ENCODE data around the gene CASZ1.

The CASZ1 gene

DNA sequence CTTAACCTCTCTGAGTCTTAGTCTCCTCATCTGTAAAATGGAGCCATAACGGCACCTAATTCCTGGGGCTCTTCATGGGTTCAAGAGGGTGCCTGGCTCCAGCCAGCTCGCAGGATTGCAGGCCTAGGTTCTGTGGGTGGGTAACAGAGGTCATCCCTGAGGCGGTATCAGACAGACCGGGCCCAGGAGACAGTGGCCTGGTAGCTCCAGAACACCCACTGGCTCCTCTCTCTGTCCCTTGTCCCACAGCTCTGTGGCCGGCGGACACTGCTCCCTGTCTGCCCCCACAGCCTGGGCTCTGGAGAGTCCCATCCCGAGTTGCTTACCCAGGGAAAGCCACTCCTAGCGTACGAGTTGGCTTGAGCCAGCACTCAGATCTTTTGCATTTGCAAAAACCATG is 171.4 kb downstream of the CASZ1 start:
- no peaks in the 10 kb centered on the region for H3K9me3 ChIP-seq (ENCODE audit: control insufficient read depth, insufficient read depth, low read length)
- H3K4me1 ChIP-seq (ENCODE audit: control insufficient read depth, insufficient read depth, low read length) = no peaks in the 10 kb centered on the region
- H3K36me3 ChIP-seq (ENCODE audit: control insufficient read depth, insufficient read depth, low read length) = peaks cover 6% of the 10 kb centered on the region
- H3K4me3 ChIP-seq (ENCODE audit: low read depth, low read length) = no peak overlapping the region
- H3K27me3 ChIP-seq (ENCODE audit: control insufficient read depth, insufficient read depth, low read length) = no peaks in the 10 kb centered on the region
- H3K9ac ChIP-seq (ENCODE audit: low read depth, low read length) = no peak overlapping the region

GRCh38 chr1:10624256-10625050 is 172.0 kb downstream of the CASZ1 start:
- H3K36me3 ChIP-seq (ENCODE audit: control insufficient read depth, insufficient read depth, low read length) = peaks cover 6% of the 10 kb centered on the region
- no peaks in the 10 kb centered on the region for H3K27me3 ChIP-seq (ENCODE audit: control insufficient read depth, insufficient read depth, low read length)
- H3K4me3 ChIP-seq (ENCODE audit: low read depth, low read length) = no peak overlapping the region
- H3K4me1 ChIP-seq (ENCODE audit: control insufficient read depth, insufficient read depth, low read length) = no peaks in the 10 kb centered on the region
- no peak overlapping the region for H3K9ac ChIP-seq (ENCODE audit: low read depth, low read length)
- no peaks in the 10 kb centered on the region for H3K9me3 ChIP-seq (ENCODE audit: control insufficient read depth, insufficient read depth, low read length)

GRCh38 chr1:10623686-10624145 is 172.7 kb downstream of the CASZ1 start:
- Histone ChIP-seq H3K27me3 (ENCODE audit: control insufficient read depth, insufficient read depth, low read length) (no peaks in the 10 kb centered on the region), H3K36me3 (ENCODE audit: control insufficient read depth, insufficient read depth, low read length) (peaks cover 6% of the 10 kb centered on the region)

GRCh38 chr1:10622910-10623685 is 173.3 kb downstream of the CASZ1 start:
- Histone ChIP-seq H3K4me3 (ENCODE audit: low read depth, low read length) (no peak overlapping the region), H3K36me3 (ENCODE audit: control insufficient read depth, insufficient read depth, low read length) (peaks cover 11% of the 10 kb centered on the region)

More at GRCh38 chr1:10623686-10624145, 172.7 kb downstream of the CASZ1 start:
- H3K9ac ChIP-seq (ENCODE audit: low read depth, low read length) = no peak overlapping the region
- H3K4me1 ChIP-seq (ENCODE audit: control insufficient read depth, insufficient read depth, low read length) = no peaks in the 10 kb centered on the region
- no peak overlapping the region for H3K4me3 ChIP-seq (ENCODE audit: low read depth, low read length)
- no peaks in the 10 kb centered on the region for H3K9me3 ChIP-seq (ENCODE audit: control insufficient read depth, insufficient read depth, low read length)

DNA sequence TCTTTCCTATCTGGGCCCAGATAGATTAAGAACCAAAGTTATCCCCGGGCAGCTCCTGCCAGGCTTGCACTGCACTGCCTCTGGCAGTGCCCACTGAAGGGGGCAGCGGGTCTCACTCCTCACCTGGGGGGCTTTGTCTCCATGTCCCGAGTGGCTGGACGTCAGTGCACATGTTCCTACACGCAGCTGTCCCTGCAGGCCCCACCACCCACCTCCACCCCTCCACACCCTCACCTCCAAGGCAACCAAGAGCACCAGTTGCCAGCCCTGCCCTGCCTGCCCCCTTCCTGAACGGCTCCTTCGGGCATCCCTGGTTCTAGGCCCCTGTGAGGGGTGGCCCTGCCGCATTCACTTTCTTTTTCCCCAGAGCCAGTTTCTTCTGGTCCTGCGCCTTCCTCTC is 174.5 kb downstream of the CASZ1 start:
- H3K4me3 ChIP-seq (ENCODE audit: low read depth, low read length) = no peak overlapping the region
- no peaks in the 10 kb centered on the region for H3K4me1 ChIP-seq (ENCODE audit: control insufficient read depth, insufficient read depth, low read length)
- no peaks in the 10 kb centered on the region for H3K27me3 ChIP-seq (ENCODE audit: control insufficient read depth, insufficient read depth, low read length)

More at GRCh38 chr1:10622910-10623685, 173.3 kb downstream of the CASZ1 start:
- no peak overlapping the region for H3K9ac ChIP-seq (ENCODE audit: low read depth, low read length)
- H3K9me3 ChIP-seq (ENCODE audit: control insufficient read depth, insufficient read depth, low read length) = no peaks in the 10 kb centered on the region
- no peaks in the 10 kb centered on the region for H3K4me1 ChIP-seq (ENCODE audit: control insufficient read depth, insufficient read depth, low read length)
- no peaks in the 10 kb centered on the region for H3K27me3 ChIP-seq (ENCODE audit: control insufficient read depth, insufficient read depth, low read length)

GRCh38 chr1:10620776-10621175 is 175.7 kb downstream of the CASZ1 start:
- H3K27me3 ChIP-seq (ENCODE audit: control insufficient read depth, insufficient read depth, low read length) = no peaks in the 10 kb centered on the region
- peaks cover 12% of the 10 kb centered on the region for H3K36me3 ChIP-seq (ENCODE audit: control insufficient read depth, insufficient read depth, low read length)
- no peaks in the 10 kb centered on the region for H3K9me3 ChIP-seq (ENCODE audit: control insufficient read depth, insufficient read depth, low read length)
- no peaks in the 10 kb centered on the region for H3K4me1 ChIP-seq (ENCODE audit: control insufficient read depth, insufficient read depth, low read length)
- H3K4me3 ChIP-seq (ENCODE audit: low read depth, low read length) = no peak overlapping the region
- H3K9ac ChIP-seq (ENCODE audit: low read depth, low read length) = no peak overlapping the region

More for the DNA sequence above, 174.5 kb downstream of the CASZ1 start:
- no peaks in the 10 kb centered on the region for H3K9me3 ChIP-seq (ENCODE audit: control insufficient read depth, insufficient read depth, low read length)
- no peak overlapping the region for H3K9ac ChIP-seq (ENCODE audit: low read depth, low read length)
- peaks cover 12% of the 10 kb centered on the region for H3K36me3 ChIP-seq (ENCODE audit: control insufficient read depth, insufficient read depth, low read length)

DNA sequence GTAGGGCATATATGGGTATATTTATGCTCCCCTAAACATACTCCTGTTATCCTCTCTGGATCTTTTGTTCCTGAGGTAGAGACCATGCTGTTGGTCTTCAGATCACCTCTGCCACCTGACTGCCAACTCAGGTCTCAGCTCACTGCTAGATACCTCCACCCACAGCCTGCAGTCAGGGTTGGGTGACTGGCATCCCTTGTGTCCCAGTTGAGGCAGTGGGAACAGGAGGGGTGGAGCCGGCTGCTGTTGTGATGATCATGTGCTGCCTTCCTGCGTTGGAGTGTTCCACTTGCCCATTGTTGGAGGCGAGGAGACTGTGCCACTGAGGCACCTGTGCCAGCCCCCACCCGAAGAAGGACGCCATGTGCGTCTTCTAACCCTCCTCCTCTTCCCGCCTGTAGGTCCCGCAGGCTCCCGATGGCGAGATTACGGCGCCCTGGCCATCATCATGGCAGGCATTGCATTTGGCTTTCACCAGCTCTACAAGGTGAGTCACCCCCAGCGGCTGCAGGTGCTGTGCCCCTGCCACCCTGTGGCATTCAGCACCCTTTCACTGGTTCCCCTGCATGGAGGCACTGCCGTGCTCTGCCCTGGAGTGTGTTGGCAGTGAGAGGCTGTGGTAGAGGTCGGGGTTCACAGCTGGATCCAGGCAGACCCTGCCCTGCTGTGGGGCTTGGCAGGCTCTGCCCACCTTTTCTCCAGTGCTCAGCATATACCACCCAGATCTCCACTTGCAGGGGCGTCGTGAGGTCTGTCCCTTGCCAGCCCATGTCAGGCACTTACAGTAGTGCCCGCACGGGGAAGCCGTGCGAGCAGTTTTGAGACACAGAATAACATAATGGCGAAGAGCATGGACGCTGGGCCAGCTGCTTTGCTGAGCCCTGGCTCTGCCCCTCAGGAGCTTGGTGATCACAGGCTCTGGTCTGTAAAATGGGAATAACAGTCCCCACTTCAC is 178.2 kb downstream of the CASZ1 start:
- Histone ChIP-seq H3K4me3 (ENCODE audit: low read depth, low read length) (no peak overlapping the region), H3K36me3 (ENCODE audit: control insufficient read depth, insufficient read depth, low read length) (peaks cover 6% of the 10 kb centered on the region), H3K27me3 (ENCODE audit: control insufficient read depth, insufficient read depth, low read length) (no peaks in the 10 kb centered on the region), H3K9me3 (ENCODE audit: control insufficient read depth, insufficient read depth, low read length) (no peaks in the 10 kb centered on the region), H3K9ac (ENCODE audit: low read depth, low read length) (no peak overlapping the region), H3K4me1 (ENCODE audit: control insufficient read depth, insufficient read depth, low read length) (no peaks in the 10 kb centered on the region)

DNA sequence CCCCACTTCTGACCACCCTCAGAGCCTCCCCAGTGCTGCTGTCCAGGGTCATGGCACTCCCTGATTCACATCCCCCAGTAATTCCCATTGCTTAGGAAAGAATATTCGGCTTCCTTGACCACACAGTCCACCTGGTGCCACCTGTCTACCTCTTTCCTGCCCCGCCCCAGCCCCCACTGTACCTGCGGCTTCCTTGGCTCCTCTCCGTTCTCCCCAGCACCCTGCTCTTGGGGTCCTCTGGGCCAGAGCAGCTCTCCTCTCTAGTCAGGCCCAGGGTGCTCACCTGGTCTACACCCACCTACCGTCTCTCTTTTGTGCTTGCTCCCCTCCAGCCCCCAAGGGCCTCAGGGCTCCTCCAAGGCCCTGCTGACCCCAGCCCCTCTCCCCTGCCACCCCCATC is 179.1 kb downstream of the CASZ1 start:
- no peaks in the 10 kb centered on the region for H3K27me3 ChIP-seq (ENCODE audit: control insufficient read depth, insufficient read depth, low read length)
- H3K36me3 ChIP-seq (ENCODE audit: control insufficient read depth, insufficient read depth, low read length) = peaks cover 6% of the 10 kb centered on the region
- no peaks in the 10 kb centered on the region for H3K4me1 ChIP-seq (ENCODE audit: control insufficient read depth, insufficient read depth, low read length)
- H3K9ac ChIP-seq (ENCODE audit: low read depth, low read length) = no peak overlapping the region
- no peak overlapping the region for H3K4me3 ChIP-seq (ENCODE audit: low read depth, low read length)
- no peaks in the 10 kb centered on the region for H3K9me3 ChIP-seq (ENCODE audit: control insufficient read depth, insufficient read depth, low read length)

GRCh38 chr1:10616696-10617095 is 179.8 kb downstream of the CASZ1 start:
- H3K4me1 ChIP-seq (ENCODE audit: control insufficient read depth, insufficient read depth, low read length) = no peaks in the 10 kb centered on the region
- H3K9ac ChIP-seq (ENCODE audit: low read depth, low read length) = no peak overlapping the region
- H3K36me3 ChIP-seq (ENCODE audit: control insufficient read depth, insufficient read depth, low read length) = peaks cover 6% of the 10 kb centered on the region
- H3K4me3 ChIP-seq (ENCODE audit: low read depth, low read length) = no peak overlapping the region
- no peaks in the 10 kb centered on the region for H3K27me3 ChIP-seq (ENCODE audit: control insufficient read depth, insufficient read depth, low read length)
- H3K9me3 ChIP-seq (ENCODE audit: control insufficient read depth, insufficient read depth, low read length) = no peaks in the 10 kb centered on the region

DNA sequence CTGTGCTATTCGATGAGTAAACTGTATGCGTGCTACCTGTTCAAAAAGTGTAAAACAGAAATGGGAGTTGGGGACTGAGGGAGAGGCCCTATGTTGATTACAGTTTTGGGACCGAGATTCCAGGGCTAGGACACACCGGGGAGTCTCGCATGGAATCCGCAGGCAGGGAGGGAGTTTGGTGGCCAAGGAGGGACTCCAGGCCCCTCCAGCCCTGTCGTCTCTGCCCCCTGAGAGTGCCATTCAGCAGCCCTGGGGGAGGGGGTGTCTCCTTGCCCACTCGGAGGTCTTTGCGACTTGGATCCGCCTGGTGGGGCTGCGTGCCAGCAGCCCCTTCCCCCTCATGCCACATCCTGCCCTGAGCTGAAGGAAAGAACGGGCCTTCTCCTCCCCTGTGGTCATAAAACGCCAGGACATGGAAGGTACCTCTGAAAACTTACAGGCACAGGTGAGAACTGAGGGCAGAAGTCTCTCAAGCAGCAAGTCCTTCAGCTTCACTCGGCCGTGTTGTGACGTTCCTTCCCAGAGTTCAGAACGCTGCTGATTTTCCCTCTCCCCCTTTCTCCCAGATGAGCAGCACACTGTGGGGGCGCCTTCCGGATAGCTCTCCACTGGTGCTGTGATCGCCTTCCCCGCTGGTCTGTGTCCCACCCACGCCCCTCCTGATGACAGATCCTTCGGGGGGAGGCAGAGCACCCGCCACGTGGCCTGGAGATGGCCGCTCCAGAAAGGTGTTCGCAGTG is 180.3 kb downstream of the CASZ1 start:
- Histone ChIP-seq H3K4me1 (ENCODE audit: control insufficient read depth, insufficient read depth, low read length) (no peaks in the 10 kb centered on the region), H3K36me3 (ENCODE audit: control insufficient read depth, insufficient read depth, low read length) (peaks cover 6% of the 10 kb centered on the region), H3K4me3 (ENCODE audit: low read depth, low read length) (no peak overlapping the region)

DNA sequence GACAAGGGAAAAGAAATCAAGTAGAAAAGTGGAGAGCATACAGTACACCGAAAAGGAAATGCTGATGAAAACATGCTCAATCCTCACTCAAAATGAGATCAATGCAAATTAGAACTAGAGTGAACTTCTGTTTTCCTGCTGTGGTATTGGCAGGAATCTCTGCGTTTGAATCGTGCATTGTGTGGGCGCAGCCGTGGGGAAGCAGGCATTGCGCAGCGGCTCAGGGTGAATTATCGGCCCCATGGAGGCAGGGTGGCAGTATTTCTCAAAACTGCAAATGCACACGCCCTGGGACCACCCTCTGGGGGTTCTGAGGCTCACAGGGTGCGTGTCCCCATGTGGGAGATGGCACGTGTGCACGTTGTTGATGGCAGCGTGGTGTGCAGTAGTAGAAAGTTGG is 181.1 kb downstream of the CASZ1 start:
- no peak overlapping the region for H3K4me3 ChIP-seq (ENCODE audit: low read depth, low read length)
- no peaks in the 10 kb centered on the region for H3K27me3 ChIP-seq (ENCODE audit: control insufficient read depth, insufficient read depth, low read length)
- H3K9me3 ChIP-seq (ENCODE audit: control insufficient read depth, insufficient read depth, low read length) = no peaks in the 10 kb centered on the region
- H3K9ac ChIP-seq (ENCODE audit: low read depth, low read length) = no peak overlapping the region
- H3K36me3 ChIP-seq (ENCODE audit: control insufficient read depth, insufficient read depth, low read length) = peaks cover 6% of the 10 kb centered on the region
- no peaks in the 10 kb centered on the region for H3K4me1 ChIP-seq (ENCODE audit: control insufficient read depth, insufficient read depth, low read length)

More for the DNA sequence above, 180.3 kb downstream of the CASZ1 start:
- Histone ChIP-seq H3K9me3 (ENCODE audit: control insufficient read depth, insufficient read depth, low read length) (no peaks in the 10 kb centered on the region), H3K27me3 (ENCODE audit: control insufficient read depth, insufficient read depth, low read length) (no peaks in the 10 kb centered on the region), H3K9ac (ENCODE audit: low read depth, low read length) (no peak overlapping the region)

All from iPS-15b (cell line).